Measurements from ENCODE around the gene ABHD2.
A peak's percentile ranks its signal among the peaks of the same experiment; 100 is the strongest.
"Not testable (repeated sequence)": the region's sequence is repeated elsewhere in the genome, so short reads cannot be mapped to it uniquely, and the experiment has no call there.

ABHD2 gene

GRCh38 chr15:89139613-89140499 is 51.6 kb downstream of the ABHD2 start:
- DNase-seq = peak; percentile 54

GRCh38 chr15:89140595-89140994 is 52.3 kb downstream of the ABHD2 start:
- DNase-seq = no peak

GRCh38 chr15:89141159-89141558 is 52.9 kb downstream of the ABHD2 start:
- DNase-seq = not testable (repeated sequence)

GRCh38 chr15:89141885-89142284 is 53.6 kb downstream of the ABHD2 start:
- DNase-seq = no peak

GRCh38 chr15:89142423-89142822 is 54.2 kb downstream of the ABHD2 start:
- no peak for DNase-seq

GRCh38 chr15:89143503-89144162 is 55.4 kb downstream of the ABHD2 start:
- DNase-seq = peak; percentile 54

- no peak for DNase-seq
These were observed 56.2 kb downstream of the ABHD2 start for GRCh38 chr15:89144491-89144890.

GRCh38 chr15:89146366-89146765 is 58.1 kb downstream of the ABHD2 start:
- DNase-seq = no peak

- DNase-seq = no peak
These were observed 59.9 kb downstream of the ABHD2 start for GRCh38 chr15:89148126-89148525.

GRCh38 chr15:89149501-89150101 is 61.3 kb downstream of the ABHD2 start:
- no peak for DNase-seq

GRCh38 chr15:89150287-89150686 is 62.0 kb downstream of the ABHD2 start:
- DNase-seq = no peak

- no peak for DNase-seq
These were observed 62.8 kb downstream of the ABHD2 start for GRCh38 chr15:89150762-89151664.

GRCh38 chr15:89155122-89155521 is 66.9 kb downstream of the ABHD2 start:
- DNase-seq = no peak

GRCh38 chr15:89155656-89156055 is 67.4 kb downstream of the ABHD2 start:
- DNase-seq = no peak

GRCh38 chr15:89157061-89157460 is 68.8 kb downstream of the ABHD2 start:
- DNase-seq = no peak

GRCh38 chr15:89157918-89158564 is 69.8 kb downstream of the ABHD2 start:
- no peak for DNase-seq

- DNase-seq = no peak
These were observed 73.4 kb downstream of the ABHD2 start for GRCh38 chr15:89161666-89162065.

GRCh38 chr15:89163271-89164055 is 75.2 kb downstream of the ABHD2 start:
- no peak for DNase-seq

- peak; percentile 69 for DNase-seq
These were observed 76.5 kb downstream of the ABHD2 start for GRCh38 chr15:89164712-89165211.

- DNase-seq = no peak
These were observed 77.4 kb downstream of the ABHD2 start for GRCh38 chr15:89165677-89166076.

Measured in femur (tissue), 1 donor.